ENCODE data around the gene PPIE. TPM values are rescaled to one million over a fixed set of nuclear protein-coding genes. Genes with fewer than 3 reads are reported as not detected.

The PPIE gene
- total RNA-seq, 4 donors from 2014 or later: 9.8 to 43.3 (median 23.5) TPM

DNA sequence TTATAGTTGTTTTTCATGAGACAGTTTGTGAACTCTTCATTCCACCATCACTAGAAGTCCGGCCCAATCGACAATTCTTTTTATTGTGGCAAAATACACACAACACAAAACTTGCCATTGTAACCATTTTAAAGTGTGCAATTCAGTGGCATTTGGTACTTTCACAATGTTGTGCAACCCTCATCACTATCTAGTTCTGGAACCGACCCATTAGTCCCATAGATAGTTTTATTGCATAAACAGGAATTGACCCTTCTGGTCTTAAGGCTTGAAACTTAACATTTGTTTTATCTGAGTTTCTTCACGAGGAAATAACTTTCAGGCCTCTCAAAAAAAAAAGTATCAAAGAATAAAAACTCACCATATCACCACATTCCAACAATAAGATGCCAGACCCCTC lies 8.8 kb upstream of the PPIE start:
- H3K27me3 ChIP-seq: peaks cover 97% of the 10 kb centered on the region
- H3K9me3 ChIP-seq: no peaks in the 10 kb centered on the region
- 38 to 47% methylated on average over 3 to 4 of the region's 4 CpGs for WGBS, 2 donors (ENCODE audit: low coverage in 1 of 2)
- intact Hi-C loops (cut with DNase I; ENCODE audit: low total_unique reads): no loop called here
- H3K36me3 ChIP-seq: no peaks in the 10 kb centered on the region
- no peak for DNase-seq
- H3K27ac ChIP-seq: no peak overlapping the region
- TF ChIP-seq POLR2A (IDR thresholded peaks at IDR 0.05) (no peak), EP300 (IDR thresholded peaks at IDR 0.05; ENCODE audit: low read depth) (no peak), POLR2AphosphoS5 (IDR thresholded peaks at IDR 0.05) (no peak), CTCF (IDR thresholded peaks at IDR 0.05) (no peak)
- in situ Hi-C loops (cut with MboI; ENCODE audit: low pct_ligation_motif_present in 1 of 4, low pct_unique_long_range_greater_than_20kb in 1 of 4, low sequenced_read_pairs in 3 of 4): loop anchor here in 2 of 4 donors (10.0 kb wide), 1 partner anchor 125 kb away; no protein-coding TSS in a partner anchor
- H3K4me3 ChIP-seq: no peak overlapping the region
- H3K4me1 ChIP-seq: no peaks in the 10 kb centered on the region

DNA sequence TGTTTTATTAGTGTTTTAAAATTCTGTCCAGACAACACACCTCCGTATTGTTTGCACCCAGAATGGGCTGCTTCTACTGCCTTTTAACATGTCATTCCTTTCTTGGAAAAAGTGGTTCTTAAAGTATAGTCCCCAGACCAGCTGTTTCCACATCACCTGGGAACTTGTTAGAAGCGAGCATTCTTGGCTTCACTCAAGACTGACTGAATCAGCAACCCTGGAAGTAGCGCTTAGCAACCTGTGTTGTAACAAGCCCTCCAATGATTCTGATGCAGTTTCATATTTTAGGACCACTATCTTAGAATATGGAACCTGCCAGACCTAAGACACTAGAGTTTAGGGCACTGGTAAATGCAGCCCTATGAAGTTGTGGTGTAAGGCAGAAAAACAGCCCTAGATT lies 6.0 kb upstream of the PPIE start:
- in situ Hi-C loops (cut with MboI; ENCODE audit: low pct_ligation_motif_present in 1 of 4, low pct_unique_long_range_greater_than_20kb in 1 of 4, low sequenced_read_pairs in 3 of 4): no loop called here
- 59 to 66% methylated on average over 3 of the region's 3 CpGs for WGBS, 2 donors (ENCODE audit: low coverage in 1 of 2)

DNA sequence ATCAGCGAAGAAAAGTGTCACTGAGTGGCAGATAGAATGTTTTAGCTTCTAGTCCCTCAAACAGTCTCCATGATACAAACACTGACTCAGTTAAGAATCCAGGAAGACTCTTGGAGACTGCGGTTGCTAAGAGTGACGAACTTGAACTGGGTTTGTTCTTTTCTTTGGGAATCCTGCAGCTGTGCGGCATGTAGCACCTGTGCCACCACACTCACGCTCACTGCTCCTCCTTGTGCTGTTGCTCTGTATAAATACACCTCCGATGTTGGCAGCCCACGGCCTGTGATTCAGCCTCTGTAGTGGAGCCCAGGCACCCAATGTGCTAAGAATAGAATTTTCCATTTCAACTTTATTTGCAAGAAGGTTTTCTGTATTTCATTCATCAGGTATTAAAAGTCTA lies 5.5 kb upstream of the PPIE start:
- Histone ChIP-seq H3K27me3 (peaks cover 77% of the 10 kb centered on the region), H3K4me1 (peaks cover 0 to 1% (median 0%) of the 10 kb centered on the region in 4 donors), H3K9me3 (no peaks in the 10 kb centered on the region), H3K4me3 (no peak overlapping the region), H3K27ac (no peak overlapping the region), H3K36me3 (no peaks in the 10 kb centered on the region)
- no peak for TF ChIP-seq POLR2A (IDR thresholded peaks at IDR 0.05)
- no peak for TF ChIP-seq POLR2AphosphoS5 (IDR thresholded peaks at IDR 0.05)
- no peak for TF ChIP-seq EP300 (IDR thresholded peaks at IDR 0.05; ENCODE audit: low read depth)
- WGBS, 2 donors (ENCODE audit: low coverage in 1 of 2): 46 to 50% methylated on average over 4 to 7 of the region's 7 CpGs
- DNase-seq: no peak
- intact Hi-C loops (cut with DNase I; ENCODE audit: low total_unique reads) (no loop called here), in situ Hi-C loops (cut with MboI; ENCODE audit: low pct_ligation_motif_present in 1 of 4, low pct_unique_long_range_greater_than_20kb in 1 of 4, low sequenced_read_pairs in 3 of 4) (no loop called here)

More for the DNA sequence above, 6.0 kb upstream of the PPIE start:
- H3K36me3 ChIP-seq: no peaks in the 10 kb centered on the region
- H3K4me1 ChIP-seq: no peaks in the 10 kb centered on the region
- no peak for TF ChIP-seq POLR2A (IDR thresholded peaks at IDR 0.05)
- TF ChIP-seq CTCF (IDR thresholded peaks at IDR 0.05): no peak
- TF ChIP-seq EP300 (IDR thresholded peaks at IDR 0.05; ENCODE audit: low read depth): no peak
- no peak for TF ChIP-seq POLR2AphosphoS5 (IDR thresholded peaks at IDR 0.05)
- H3K27me3 ChIP-seq: peaks cover 81% of the 10 kb centered on the region
- H3K27ac ChIP-seq: no peak overlapping the region
- intact Hi-C loops (cut with DNase I; ENCODE audit: low total_unique reads): no loop called here
- no peak for DNase-seq
- H3K9me3 ChIP-seq: no peaks in the 10 kb centered on the region
- H3K4me3 ChIP-seq: no peak overlapping the region

DNA sequence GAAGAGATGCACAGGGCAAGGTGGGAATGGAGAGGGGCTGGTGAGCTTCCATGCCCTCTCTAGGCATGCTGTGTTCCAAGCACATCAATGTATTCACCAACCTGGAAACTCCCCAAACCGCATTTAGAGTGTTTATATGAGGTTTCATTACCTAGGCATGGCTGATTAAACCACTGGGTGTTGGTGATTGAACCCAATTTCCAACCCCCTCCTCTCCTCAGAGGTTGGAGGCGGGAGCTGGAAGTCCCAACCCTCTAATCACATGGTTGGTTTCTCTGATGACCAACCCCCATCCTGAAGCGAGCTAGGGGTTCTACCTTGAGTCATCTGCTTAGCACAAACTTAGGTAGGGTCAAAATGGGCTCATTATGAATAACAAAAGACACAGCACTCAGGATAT lies 3.0 kb upstream of the PPIE start:
- WGBS, 2 donors (ENCODE audit: low coverage in 1 of 2): 60 to 66% methylated on average over 1 to 3 of the region's 3 CpGs
- H3K4me1 ChIP-seq: peaks cover 0 to 16% (median 9%) of the 10 kb centered on the region in 4 donors
- in situ Hi-C loops (cut with MboI; ENCODE audit: low pct_ligation_motif_present in 1 of 4, low pct_unique_long_range_greater_than_20kb in 1 of 4, low sequenced_read_pairs in 3 of 4) (no loop called here), intact Hi-C loops (cut with DNase I; ENCODE audit: low total_unique reads) (no loop called here)
- TF ChIP-seq POLR2AphosphoS5 (IDR thresholded peaks at IDR 0.05) (no peak), CTCF (IDR thresholded peaks at IDR 0.05) (no peak), POLR2A (IDR thresholded peaks at IDR 0.05) (no peak), EP300 (IDR thresholded peaks at IDR 0.05; ENCODE audit: low read depth) (no peak)
- no peak for DNase-seq
- peaks cover 51% of the 10 kb centered on the region for H3K27me3 ChIP-seq
- no peaks in the 10 kb centered on the region for H3K36me3 ChIP-seq
- no peak overlapping the region for H3K4me3 ChIP-seq
- H3K9me3 ChIP-seq: no peaks in the 10 kb centered on the region
- no peak overlapping the region for H3K27ac ChIP-seq

Measured in transverse colon (tissue), 4 donors.